Right cardiac atrium (tissue), 5 donors: Measurements from ENCODE around the gene CCNDBP1. TPM values are rescaled to one million over a fixed set of nuclear protein-coding genes. Genes with fewer than 3 reads are reported as not detected.

Experiments
- ATAC-seq, 2 donors: fragments of 200-7000 bp; cut with Tn5 transposase; one replicate each; pipeline versions ENCODE4 v1.8.0 to v1.9.1; 2020; ENCODE audit warnings: moderate library complexity in 2 of 2, mild to moderate bottlenecking in 1 of 2
- DNase-seq, 3 donors: peaks; one replicate each; pipeline ENCODE4 v3.0.0-alpha.2; 2020
- H3K27ac ChIP-seq: one replicate; pipeline ENCODE4 v1.5.1; 2013; ENCODE audit warnings: mild to moderate bottlenecking, low read length, control low read depth, moderate library complexity
- H3K27me3 ChIP-seq: one replicate; pipeline ENCODE4 v1.6.1; 2013; ENCODE audit not compliant: control insufficient read depth, insufficient read depth
- H3K4me1 ChIP-seq: one replicate; pipeline ENCODE4 v1.6.1; 2013; ENCODE audit warnings: low read length; ENCODE audit not compliant: control insufficient read depth, insufficient read depth
- H3K4me3 ChIP-seq: one replicate; pipeline ENCODE4 v1.5.1; 2013; ENCODE audit warnings: low read length, control low read depth
- H3K9me3 ChIP-seq: one replicate; pipeline ENCODE4 v1.6.1; 2013; ENCODE audit warnings: low read length; ENCODE audit not compliant: control insufficient read depth
- WGBS: extraction: QIAGEN DNeasy Blood & Tissue Kit; methylation state at CpG from one replicate; pipeline ENCODE4 v1.1.7; 2013; 5-methylcytosine and 5-hydroxymethylcytosine counted together
- intact Hi-C, 4 donors: fragments of 100-400 bp; cut with DNase I; formaldehyde crosslinking; loops; one replicate each; pipeline versions ENCODE4 v1.11.0 to v1.14.0; 2022 to 2023
- polyA plus RNA-seq: library from polyadenylated mRNA; stranded (reverse); fragments of 200-250 nt; gene quantifications from one replicate; pipeline ENCODE4 v1.2.3, GENCODE V29; 2013
- total RNA-seq, 4 donors: library from RNA; stranded (reverse); fragmentation: NEBNext Ultra II Directional; extraction: Animal tissue kit (Norgen Biotek cat#: 25700); gene quantifications; one replicate each; pipeline ENCODE4 v1.2.1, GENCODE V29; 2021
- donor health status: healthy with polysubstance abuse.
- donor health status: DM: no; HTN: yes; CAD: no.
- donor health status: DM: no; HTN: no; CAD: no.
- donor health status: DM: no; HTN: yes; CAD: no; lungs with severe emphysema.
- donor health status: DM: yes; HTN: yes; CAD: no.

The CCNDBP1 gene
- total and polyA plus RNA-seq, 5 donors = 41.4 to 55.6 (median 51.8) TPM

- DNase-seq (no peak), ATAC-seq (no peak)
- Histone ChIP-seq H3K9me3 (no peaks in the 10 kb centered on the region), H3K4me1 (peaks cover 1% of the 10 kb centered on the region), H3K4me3 (no peak overlapping the region), H3K27me3 (no peaks in the 10 kb centered on the region), H3K27ac (no peak overlapping the region)
- intact Hi-C loops = no loop called here
- WGBS = 70% methylated on average over 13 of the region's 13 CpGs
Measured at GRCh38 chr15:43209059-43209824, 24.0 kb downstream of the CCNDBP1 start.

- DNase-seq (no peak), ATAC-seq (no peak)
- intact Hi-C loops = no loop called here
- Histone ChIP-seq H3K27me3 (no peaks in the 10 kb centered on the region), H3K9me3 (no peaks in the 10 kb centered on the region), H3K27ac (no peak overlapping the region), H3K4me3 (no peak overlapping the region), H3K4me1 (no peaks in the 10 kb centered on the region)
- 86% methylated on average over 15 of the region's 15 CpGs for WGBS
Measured at GRCh38 chr15:43210172-43210745, 25.1 kb downstream of the CCNDBP1 start.

GRCh38 chr15:43210807-43211206 lies 25.6 kb downstream of the CCNDBP1 start:
- Histone ChIP-seq H3K4me3 (no peak overlapping the region), H3K27me3 (no peaks in the 10 kb centered on the region), H3K9me3 (no peaks in the 10 kb centered on the region), H3K4me1 (no peaks in the 10 kb centered on the region), H3K27ac (no peak overlapping the region)
- intact Hi-C loops = no loop called here
- ATAC-seq (no peak), DNase-seq (no peak)
- 71% methylated on average over 9 of the region's 9 CpGs for WGBS

GRCh38 chr15:43211224-43211735 lies 26.1 kb downstream of the CCNDBP1 start:
- intact Hi-C loops = no loop called here
- Histone ChIP-seq H3K27me3 (no peaks in the 10 kb centered on the region), H3K27ac (no peak overlapping the region), H3K9me3 (no peaks in the 10 kb centered on the region), H3K4me1 (no peaks in the 10 kb centered on the region), H3K4me3 (no peak overlapping the region)
- ATAC-seq (no peak), DNase-seq (no peak)
- 68% methylated on average over 4 of the region's 4 CpGs for WGBS

- H3K4me1 ChIP-seq = no peaks in the 10 kb centered on the region
- no peak overlapping the region for H3K27ac ChIP-seq
- intact Hi-C loops = no loop called here
- H3K27me3 ChIP-seq = no peaks in the 10 kb centered on the region
- H3K4me3 ChIP-seq = no peak overlapping the region
- WGBS = 70% methylated on average over 8 of the region's 8 CpGs
- no peaks in the 10 kb centered on the region for H3K9me3 ChIP-seq
- ATAC-seq (no peak), DNase-seq (no peak)
Measured at GRCh38 chr15:43212299-43212698, 27.1 kb downstream of the CCNDBP1 start.

- H3K27me3 ChIP-seq = no peaks in the 10 kb centered on the region
- DNase-seq = no peak
- no peaks in the 10 kb centered on the region for H3K9me3 ChIP-seq
- no peak overlapping the region for H3K27ac ChIP-seq
- H3K4me1 ChIP-seq = no peaks in the 10 kb centered on the region
- ATAC-seq = no peak
- no peak overlapping the region for H3K4me3 ChIP-seq
- intact Hi-C loops = no loop called here
Measured at GRCh38 chr15:43212951-43213350, 27.7 kb downstream of the CCNDBP1 start.

- no peak for ATAC-seq
- no peak for DNase-seq
- Histone ChIP-seq H3K27ac (no peak overlapping the region), H3K4me3 (no peak overlapping the region), H3K9me3 (no peaks in the 10 kb centered on the region), H3K27me3 (no peaks in the 10 kb centered on the region), H3K4me1 (no peaks in the 10 kb centered on the region)
- intact Hi-C loops = no loop called here
- 87% methylated on average over 5 of the region's 5 CpGs for WGBS
Measured at GRCh38 chr15:43213466-43213865, 28.3 kb downstream of the CCNDBP1 start.

GRCh38 chr15:43214169-43214568 lies 29.0 kb downstream of the CCNDBP1 start:
- Histone ChIP-seq H3K27ac (no peak overlapping the region), H3K27me3 (no peaks in the 10 kb centered on the region), H3K4me1 (no peaks in the 10 kb centered on the region), H3K4me3 (no peak overlapping the region), H3K9me3 (no peaks in the 10 kb centered on the region)
- intact Hi-C loops = no loop called here
- 66% methylated on average over 8 of the region's 8 CpGs for WGBS
- ATAC-seq = peak in 1 of 2 donors; percentile 25
- DNase-seq = no peak

- H3K4me1 ChIP-seq = no peaks in the 10 kb centered on the region
- H3K27me3 ChIP-seq = no peaks in the 10 kb centered on the region
- no peak for DNase-seq
- no peak overlapping the region for H3K27ac ChIP-seq
- ATAC-seq = peak; percentile 22 to 40
- H3K9me3 ChIP-seq = no peaks in the 10 kb centered on the region
- WGBS = 84% methylated on average over 6 of the region's 6 CpGs
- intact Hi-C loops = no loop called here
- no peak overlapping the region for H3K4me3 ChIP-seq
Measured at GRCh38 chr15:43214592-43215295, 29.5 kb downstream of the CCNDBP1 start.

- WGBS = 82% methylated on average over 7 of the region's 7 CpGs
- Histone ChIP-seq H3K27ac (no peak overlapping the region), H3K9me3 (no peaks in the 10 kb centered on the region), H3K4me1 (no peaks in the 10 kb centered on the region), H3K4me3 (no peak overlapping the region), H3K27me3 (no peaks in the 10 kb centered on the region)
- no peak for DNase-seq
- intact Hi-C loops = no loop called here
- ATAC-seq = no peak
Measured at GRCh38 chr15:43215961-43216360, 30.8 kb downstream of the CCNDBP1 start.
